ENCODE measurements around the gene LDHAL6B.

The LDHAL6B gene

GRCh38 chr15:59190291-59190690, 16.4 kb upstream of the LDHAL6B start:
- DNase-seq (ENCODE audit: low spot score): no peak

GRCh38 chr15:59191855-59192237, 14.8 kb upstream of the LDHAL6B start:
- Histone ChIP-seq H3K4me3 (no peak overlapping the region), H3K27ac (no peak overlapping the region)
- no peak for TF ChIP-seq CTCF (IDR thresholded peaks at IDR 0.05)
- no peak for DNase-seq (ENCODE audit: low spot score)

More at GRCh38 chr15:59190291-59190690, 16.4 kb upstream of the LDHAL6B start:
- no peak for TF ChIP-seq CTCF (IDR thresholded peaks at IDR 0.05)
- Histone ChIP-seq H3K4me3 (no peak overlapping the region), H3K27ac (no peak overlapping the region)

GRCh38 chr15:59194639-59195325, 11.9 kb upstream of the LDHAL6B start:
- Histone ChIP-seq H3K4me3 (no peak overlapping the region), H3K27ac (no peak overlapping the region)
- no peak for DNase-seq (ENCODE audit: low spot score)
- TF ChIP-seq CTCF (IDR thresholded peaks at IDR 0.05): no peak

GRCh38 chr15:59196416-59196815, 10.2 kb upstream of the LDHAL6B start:
- no peak for DNase-seq (ENCODE audit: low spot score)
- Histone ChIP-seq H3K27ac (no peak overlapping the region), H3K4me3 (no peak overlapping the region)
- TF ChIP-seq CTCF (IDR thresholded peaks at IDR 0.05): no peak

- no peak for TF ChIP-seq CTCF (IDR thresholded peaks at IDR 0.05)
- DNase-seq (ENCODE audit: low spot score): no peak
- no peak overlapping the region for H3K4me3 ChIP-seq
- H3K27ac ChIP-seq: no peak overlapping the region
Measured at GRCh38 chr15:59197454-59197853, 9.2 kb upstream of the LDHAL6B start.

- no peak for TF ChIP-seq CTCF (IDR thresholded peaks at IDR 0.05)
- no peak for DNase-seq (ENCODE audit: low spot score)
- Histone ChIP-seq H3K27ac (no peak overlapping the region), H3K4me3 (no peak overlapping the region)
Measured at GRCh38 chr15:59199626-59200465, 6.8 kb upstream of the LDHAL6B start.

- H3K4me3 ChIP-seq: no peak overlapping the region
- no peak for DNase-seq (ENCODE audit: low spot score)
- H3K27ac ChIP-seq: no peak overlapping the region
- TF ChIP-seq CTCF (IDR thresholded peaks at IDR 0.05): no peak
Measured at GRCh38 chr15:59200560-59200959, 6.1 kb upstream of the LDHAL6B start.
